ENCODE measurements around the gene BRAP.

Gene BRAP

GRCh38 chr12:111677186-111677585 lies 8.6 kb downstream of the BRAP start:
- no peak for DNase-seq (ENCODE audit: low read depth)
- TF ChIP-seq, protein P1, sequence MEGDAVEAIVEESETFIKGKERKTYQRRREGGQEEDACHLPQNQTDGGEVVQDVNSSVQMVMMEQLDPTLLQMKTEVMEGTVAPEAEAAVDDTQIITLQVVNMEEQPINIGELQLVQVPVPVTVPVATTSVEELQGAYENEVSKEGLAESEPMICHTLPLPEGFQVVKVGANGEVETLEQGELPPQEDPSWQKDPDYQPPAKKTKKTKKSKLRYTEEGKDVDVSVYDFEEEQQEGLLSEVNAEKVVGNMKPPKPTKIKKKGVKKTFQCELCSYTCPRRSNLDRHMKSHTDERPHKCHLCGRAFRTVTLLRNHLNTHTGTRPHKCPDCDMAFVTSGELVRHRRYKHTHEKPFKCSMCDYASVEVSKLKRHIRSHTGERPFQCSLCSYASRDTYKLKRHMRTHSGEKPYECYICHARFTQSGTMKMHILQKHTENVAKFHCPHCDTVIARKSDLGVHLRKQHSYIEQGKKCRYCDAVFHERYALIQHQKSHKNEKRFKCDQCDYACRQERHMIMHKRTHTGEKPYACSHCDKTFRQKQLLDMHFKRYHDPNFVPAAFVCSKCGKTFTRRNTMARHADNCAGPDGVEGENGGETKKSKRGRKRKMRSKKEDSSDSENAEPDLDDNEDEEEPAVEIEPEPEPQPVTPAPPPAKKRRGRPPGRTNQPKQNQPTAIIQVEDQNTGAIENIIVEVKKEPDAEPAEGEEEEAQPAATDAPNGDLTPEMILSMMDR (IDR thresholded peaks at IDR 0.05; ENCODE audit: low read depth, low read length, missing control alignments), result no peak
- H3K4me3 ChIP-seq (ENCODE audit: low read depth, low read length), result no peak overlapping the region

GRCh38 chr12:111673503-111673902 lies 12.3 kb downstream of the BRAP start:
- no peak overlapping the region for H3K4me3 ChIP-seq (ENCODE audit: low read depth, low read length)
- DNase-seq (ENCODE audit: low read depth), result no peak
- TF ChIP-seq, protein P1 (IDR thresholded peaks at IDR 0.05; ENCODE audit: low read depth, low read length, missing control alignments), result peak; percentile 26

- no peak overlapping the region for H3K4me3 ChIP-seq (ENCODE audit: low read depth, low read length)
These were observed 12.9 kb downstream of the BRAP start for GRCh38 chr12:111672822-111673381.

GRCh38 chr12:111664961-111665865 lies 20.5 kb downstream of the BRAP start:
- no peak for DNase-seq (ENCODE audit: low read depth)
- H3K4me3 ChIP-seq (ENCODE audit: low read depth, low read length), result no peak overlapping the region
- TF ChIP-seq, protein P1 (IDR thresholded peaks at IDR 0.05; ENCODE audit: low read depth, low read length, missing control alignments), result no peak

More at GRCh38 chr12:111672822-111673381, 12.9 kb downstream of the BRAP start:
- TF ChIP-seq, protein P1 (IDR thresholded peaks at IDR 0.05; ENCODE audit: low read depth, low read length, missing control alignments), result no peak
- no peak for DNase-seq (ENCODE audit: low read depth)

- H3K4me3 ChIP-seq (ENCODE audit: low read depth, low read length), result no peak overlapping the region
- no peak for DNase-seq (ENCODE audit: low read depth)
- TF ChIP-seq, protein P1 (IDR thresholded peaks at IDR 0.05; ENCODE audit: low read depth, low read length, missing control alignments), result no peak
These were observed 21.3 kb downstream of the BRAP start for GRCh38 chr12:111664499-111664898.

DNA sequence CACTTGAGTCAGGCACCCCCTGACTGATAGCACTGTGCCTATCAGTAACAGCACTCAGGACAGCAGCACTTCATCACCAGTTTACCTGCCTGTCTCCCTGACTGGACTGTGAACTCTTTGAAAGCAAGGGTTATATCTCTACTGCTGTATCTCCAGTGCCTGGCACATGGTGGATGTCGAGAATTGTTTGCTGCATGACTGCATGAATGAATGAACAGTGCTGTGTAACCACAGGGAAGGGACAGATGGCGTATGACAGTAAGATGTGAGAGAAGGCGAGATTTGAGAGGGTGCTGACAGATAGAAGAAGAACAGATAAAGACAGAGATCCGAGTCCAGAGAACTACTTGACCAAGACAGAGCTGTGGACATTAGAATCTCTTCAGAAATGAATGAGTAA lies 29.7 kb downstream of the BRAP start:
- TF ChIP-seq, protein P1 (IDR thresholded peaks at IDR 0.05; ENCODE audit: low read depth, low read length, missing control alignments), result no peak
- no peak overlapping the region for H3K4me3 ChIP-seq (ENCODE audit: low read depth, low read length)
- DNase-seq (ENCODE audit: low read depth), result no peak

Data from GM12864 (cell line).